Measurements from ENCODE around the gene MMP15.

Gene MMP15

GRCh38 chr16:57991551-57992059, 33.9 kb upstream of the MMP15 start:
- DNase-seq (ENCODE audit: low spot score) = no peak
- peaks cover 23% of the 10 kb centered on the region for H3K36me3 Mint-ChIP-seq (ENCODE audit: low read depth)
- peaks cover 17% of the 10 kb centered on the region for H3K4me1 Mint-ChIP-seq (ENCODE audit: low read depth)
- peaks cover 4% of the 10 kb centered on the region for H3K27me3 Mint-ChIP-seq (ENCODE audit: low read depth)
- H3K27ac Mint-ChIP-seq = no peak overlapping the region
- no peaks in the 10 kb centered on the region for H3K9me3 Mint-ChIP-seq
- H3K4me3 Mint-ChIP-seq = no peak overlapping the region

DNA sequence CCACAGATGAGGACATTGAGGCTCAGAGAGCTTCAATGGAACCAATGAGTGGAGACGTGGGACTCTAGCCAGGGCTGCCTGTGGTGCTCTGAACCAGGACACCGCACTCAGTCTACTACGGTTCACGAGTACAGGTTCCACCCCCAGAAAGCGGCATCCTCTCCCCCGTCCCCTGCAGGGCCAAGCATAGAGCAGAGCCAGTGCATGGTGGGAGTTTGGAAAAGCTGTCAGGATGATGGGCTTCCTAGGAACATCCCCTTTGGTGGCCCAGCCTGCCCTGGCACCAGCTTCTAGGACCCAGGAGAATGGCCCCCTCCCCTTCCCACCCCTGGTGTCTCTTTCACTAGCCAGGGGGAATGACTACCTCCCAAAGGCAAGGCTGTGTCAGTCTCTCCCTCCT, 33.5 kb upstream of the MMP15 start:
- peaks cover 26% of the 10 kb centered on the region for H3K36me3 Mint-ChIP-seq (ENCODE audit: low read depth)
- H3K9me3 Mint-ChIP-seq = no peaks in the 10 kb centered on the region
- no peaks in the 10 kb centered on the region for H3K27me3 Mint-ChIP-seq (ENCODE audit: low read depth)
- H3K4me3 Mint-ChIP-seq = no peak overlapping the region
- H3K27ac Mint-ChIP-seq = no peak overlapping the region
- DNase-seq (ENCODE audit: low spot score) = no peak
- peaks cover 17% of the 10 kb centered on the region for H3K4me1 Mint-ChIP-seq (ENCODE audit: low read depth)

DNA sequence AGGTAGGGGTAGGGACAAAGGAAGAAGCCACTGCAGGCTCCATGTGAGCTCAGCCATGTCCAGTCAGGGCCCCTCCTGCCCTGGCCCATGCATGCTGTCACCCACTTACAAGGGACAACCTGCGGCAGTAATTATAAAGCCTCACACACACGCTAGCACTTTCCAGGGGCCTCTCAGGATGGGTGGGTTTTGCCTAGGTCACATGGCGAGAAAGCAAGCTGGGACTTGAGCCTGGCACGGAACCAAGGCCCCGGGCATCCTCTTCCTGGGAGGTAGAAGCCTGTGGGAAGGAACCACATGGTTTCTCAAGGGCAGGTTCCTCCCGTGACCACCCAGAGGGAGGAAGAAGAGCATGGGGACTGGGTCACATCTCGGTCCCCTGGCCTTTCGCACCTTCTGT, 32.1 kb upstream of the MMP15 start:
- no peaks in the 10 kb centered on the region for H3K27me3 Mint-ChIP-seq (ENCODE audit: low read depth)
- no peak overlapping the region for H3K4me3 Mint-ChIP-seq
- no peak overlapping the region for H3K27ac Mint-ChIP-seq
- no peak for DNase-seq (ENCODE audit: low spot score)
- H3K9me3 Mint-ChIP-seq = no peaks in the 10 kb centered on the region
- H3K36me3 Mint-ChIP-seq (ENCODE audit: low read depth) = peaks cover 36% of the 10 kb centered on the region
- peaks cover 27% of the 10 kb centered on the region for H3K4me1 Mint-ChIP-seq (ENCODE audit: low read depth)

GRCh38 chr16:57993897-57994296, 31.7 kb upstream of the MMP15 start:
- no peaks in the 10 kb centered on the region for H3K9me3 Mint-ChIP-seq
- no peak for DNase-seq (ENCODE audit: low spot score)
- no peak overlapping the region for H3K27ac Mint-ChIP-seq
- no peak overlapping the region for H3K4me3 Mint-ChIP-seq
- H3K36me3 Mint-ChIP-seq (ENCODE audit: low read depth) = peaks cover 37% of the 10 kb centered on the region
- no peaks in the 10 kb centered on the region for H3K27me3 Mint-ChIP-seq (ENCODE audit: low read depth)
- H3K4me1 Mint-ChIP-seq (ENCODE audit: low read depth) = peaks cover 32% of the 10 kb centered on the region

DNA sequence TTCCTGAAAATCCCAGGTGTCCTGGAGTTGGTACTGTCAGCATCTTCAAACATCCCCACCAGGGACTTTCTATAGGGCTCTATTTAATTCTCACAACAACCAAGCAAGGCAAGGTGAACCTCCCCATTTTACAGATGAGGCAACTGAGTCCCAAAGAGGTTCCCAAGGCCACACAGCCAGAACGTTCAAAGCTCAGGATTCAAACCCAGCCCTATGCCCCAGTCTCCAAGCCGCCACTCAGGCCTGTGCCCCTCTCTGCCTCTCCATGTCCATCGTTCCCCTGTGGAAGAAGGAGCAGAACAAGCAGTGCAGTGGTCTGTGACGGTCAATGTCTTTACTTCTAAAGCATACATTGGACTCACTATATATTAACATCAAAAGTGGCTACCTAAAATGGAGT, 31.2 kb upstream of the MMP15 start:
- Mint-ChIP-seq H3K4me1 (ENCODE audit: low read depth) (peaks cover 36% of the 10 kb centered on the region), H3K4me3 (peak overlapping the region; percentile 40), H3K27ac (peak overlapping the region; percentile 10)

DNA sequence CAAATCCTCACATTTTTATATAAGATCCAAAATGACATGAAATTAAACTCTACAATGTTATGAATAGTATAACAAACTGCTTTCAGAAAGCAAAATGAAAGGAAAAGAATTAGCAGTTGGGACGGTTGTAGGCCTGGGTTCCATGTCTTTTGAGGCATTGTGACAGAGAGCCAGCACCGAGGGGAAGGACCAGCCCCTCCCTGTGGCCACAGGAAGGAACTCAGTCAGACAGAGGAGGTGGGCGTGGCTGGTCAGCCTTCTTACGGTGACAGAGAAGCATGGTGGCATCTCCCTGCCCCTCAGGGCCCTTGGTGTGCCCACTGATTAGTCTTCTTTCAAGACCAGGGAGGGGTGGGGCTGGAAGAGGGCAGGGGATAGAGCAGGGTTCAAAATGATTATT, 30.8 kb upstream of the MMP15 start:
- Mint-ChIP-seq H3K4me1 (ENCODE audit: low read depth) (peaks cover 38% of the 10 kb centered on the region), H3K9me3 (no peaks in the 10 kb centered on the region), H3K27ac (peak overlapping the region; percentile 26), H3K27me3 (ENCODE audit: low read depth) (no peaks in the 10 kb centered on the region), H3K4me3 (peak overlapping the region; percentile 40), H3K36me3 (ENCODE audit: low read depth) (peaks cover 37% of the 10 kb centered on the region)
- DNase-seq (ENCODE audit: low spot score) = peak; percentile 26

More for the DNA sequence above, 31.2 kb upstream of the MMP15 start:
- H3K27me3 Mint-ChIP-seq (ENCODE audit: low read depth) = no peaks in the 10 kb centered on the region
- DNase-seq (ENCODE audit: low spot score) = no peak
- H3K9me3 Mint-ChIP-seq = no peaks in the 10 kb centered on the region
- H3K36me3 Mint-ChIP-seq (ENCODE audit: low read depth) = peaks cover 37% of the 10 kb centered on the region

- no peaks in the 10 kb centered on the region for H3K27me3 Mint-ChIP-seq (ENCODE audit: low read depth)
- no peaks in the 10 kb centered on the region for H3K9me3 Mint-ChIP-seq
- DNase-seq (ENCODE audit: low spot score) = no peak
- H3K36me3 Mint-ChIP-seq (ENCODE audit: low read depth) = peaks cover 37% of the 10 kb centered on the region
- no peak overlapping the region for H3K4me3 Mint-ChIP-seq
- H3K4me1 Mint-ChIP-seq (ENCODE audit: low read depth) = peaks cover 38% of the 10 kb centered on the region
- peak overlapping the region; percentile 31 for H3K27ac Mint-ChIP-seq
Measured at GRCh38 chr16:57995721-57996405, 29.7 kb upstream of the MMP15 start.

DNA sequence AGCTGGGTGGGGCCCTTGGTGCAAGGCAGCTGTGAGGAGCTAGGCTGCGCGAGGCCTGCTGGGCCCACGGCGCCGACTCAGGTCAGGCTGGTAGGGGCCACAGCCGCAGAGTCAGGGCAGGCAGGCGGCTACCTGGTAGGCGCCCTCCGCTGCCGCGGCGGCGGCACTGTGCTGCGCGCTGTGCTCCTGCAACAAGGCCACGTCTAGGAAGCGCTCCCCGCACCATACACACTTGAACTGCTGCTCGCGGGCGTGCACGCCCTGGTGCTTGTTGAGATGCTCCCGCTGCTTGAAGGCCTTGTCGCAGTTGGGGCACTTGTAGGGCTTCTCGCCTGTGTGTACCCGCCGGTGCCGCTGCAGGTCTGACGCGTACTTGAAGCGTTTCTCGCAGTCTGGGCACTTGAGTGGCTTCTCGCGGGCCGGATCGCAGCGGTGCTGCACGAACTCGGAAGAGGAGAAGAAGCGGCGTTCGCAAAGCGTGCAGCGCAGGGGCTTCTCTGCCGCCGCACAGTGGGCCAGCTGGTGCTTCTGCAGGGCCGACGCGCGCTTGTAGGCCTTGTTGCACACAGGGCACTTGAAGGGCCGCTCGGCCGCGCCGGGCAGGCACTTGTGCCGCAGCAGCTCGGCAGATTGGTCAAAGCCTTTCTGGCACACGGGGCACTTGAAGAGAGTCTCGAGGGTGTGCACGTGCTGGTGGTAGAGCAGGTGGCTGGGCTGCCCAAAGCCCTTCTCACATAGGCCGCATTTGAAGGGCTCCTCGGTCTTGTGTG, 29.0 kb upstream of the MMP15 start:
- no peaks in the 10 kb centered on the region for H3K27me3 Mint-ChIP-seq (ENCODE audit: low read depth)
- peaks cover 38% of the 10 kb centered on the region for H3K4me1 Mint-ChIP-seq (ENCODE audit: low read depth)
- H3K27ac Mint-ChIP-seq = no peak overlapping the region
- DNase-seq (ENCODE audit: low spot score) = no peak
- no peak overlapping the region for H3K4me3 Mint-ChIP-seq
- H3K9me3 Mint-ChIP-seq = no peaks in the 10 kb centered on the region
- peaks cover 37% of the 10 kb centered on the region for H3K36me3 Mint-ChIP-seq (ENCODE audit: low read depth)

DNA sequence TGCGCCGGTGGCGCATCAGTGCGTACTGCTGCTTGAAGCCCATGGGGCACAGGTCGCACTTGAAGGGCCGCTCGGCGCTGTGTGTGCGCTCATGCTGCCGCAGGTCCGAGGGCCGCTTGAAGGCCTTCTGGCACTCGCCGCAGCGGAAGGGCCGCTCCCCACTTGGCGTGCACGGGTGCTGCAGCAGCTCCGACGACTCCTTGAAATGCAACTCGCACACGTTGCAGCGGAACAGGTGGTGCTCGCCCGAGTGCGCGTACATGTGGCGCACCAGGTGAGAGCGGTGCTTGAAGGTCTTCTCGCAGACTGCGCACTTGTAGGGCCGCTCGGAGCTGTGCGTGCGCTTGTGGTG, 28.4 kb upstream of the MMP15 start:
- Mint-ChIP-seq H3K27ac (no peak overlapping the region), H3K9me3 (no peaks in the 10 kb centered on the region), H3K27me3 (ENCODE audit: low read depth) (no peaks in the 10 kb centered on the region), H3K36me3 (ENCODE audit: low read depth) (peaks cover 39% of the 10 kb centered on the region), H3K4me3 (peak overlapping the region; percentile 24), H3K4me1 (ENCODE audit: low read depth) (peaks cover 43% of the 10 kb centered on the region)
- DNase-seq (ENCODE audit: low spot score) = no peak

GRCh38 chr16:57997528-57998265, 27.9 kb upstream of the MMP15 start:
- no peaks in the 10 kb centered on the region for H3K27me3 Mint-ChIP-seq (ENCODE audit: low read depth)
- no peak for DNase-seq (ENCODE audit: low spot score)
- peaks cover 48% of the 10 kb centered on the region for H3K4me1 Mint-ChIP-seq (ENCODE audit: low read depth)
- H3K4me3 Mint-ChIP-seq = peak overlapping the region; percentile 87
- no peaks in the 10 kb centered on the region for H3K9me3 Mint-ChIP-seq
- H3K27ac Mint-ChIP-seq = peak overlapping the region; percentile 90
- H3K36me3 Mint-ChIP-seq (ENCODE audit: low read depth) = peaks cover 42% of the 10 kb centered on the region

GRCh38 chr16:57998486-57998885, 27.1 kb upstream of the MMP15 start:
- peaks cover 40% of the 10 kb centered on the region for H3K36me3 Mint-ChIP-seq (ENCODE audit: low read depth)
- H3K9me3 Mint-ChIP-seq = no peaks in the 10 kb centered on the region
- H3K27me3 Mint-ChIP-seq (ENCODE audit: low read depth) = no peaks in the 10 kb centered on the region
- peak overlapping the region; percentile 87 for H3K4me3 Mint-ChIP-seq
- DNase-seq (ENCODE audit: low spot score) = peak; percentile 52
- H3K4me1 Mint-ChIP-seq (ENCODE audit: low read depth) = peaks cover 52% of the 10 kb centered on the region
- peak overlapping the region; percentile 90 for H3K27ac Mint-ChIP-seq

- no peak for DNase-seq (ENCODE audit: low spot score)
Measured at GRCh38 chr16:57998992-57999365, 26.6 kb upstream of the MMP15 start.

DNA sequence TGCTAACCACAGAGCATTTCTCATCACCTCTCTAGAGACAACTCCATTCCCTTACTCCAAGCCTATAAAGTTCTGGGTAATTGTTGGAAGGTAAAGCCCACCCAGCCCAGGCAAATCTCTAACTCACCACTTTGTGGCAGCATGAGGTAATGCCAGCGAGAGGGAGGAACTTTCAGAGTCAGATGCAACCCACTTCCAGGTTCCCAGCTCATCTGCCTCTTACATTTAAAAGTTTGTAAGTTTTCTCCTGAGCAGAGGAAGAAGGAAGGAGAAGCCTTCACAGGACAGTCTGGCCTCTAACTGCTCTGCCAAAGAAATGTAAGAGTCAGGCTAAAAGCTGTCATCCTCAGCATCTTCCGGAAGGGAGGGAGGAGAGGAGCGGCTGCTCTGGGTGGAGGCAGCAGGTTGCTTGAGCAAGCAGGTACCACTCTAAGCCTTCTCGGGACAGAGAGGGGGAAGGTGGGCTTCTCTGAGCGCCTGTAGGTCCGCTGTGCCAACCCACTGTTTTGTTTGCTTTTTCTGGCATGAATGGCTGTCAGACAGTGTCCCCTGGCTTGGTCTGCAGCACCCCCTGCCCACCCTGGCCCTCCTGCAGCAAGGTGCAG, 26.1 kb upstream of the MMP15 start:
- DNase-seq (ENCODE audit: low spot score) = no peak
- H3K27ac Mint-ChIP-seq = peak overlapping the region; percentile 90
- H3K36me3 Mint-ChIP-seq (ENCODE audit: low read depth) = peaks cover 43% of the 10 kb centered on the region
- no peaks in the 10 kb centered on the region for H3K27me3 Mint-ChIP-seq (ENCODE audit: low read depth)
- H3K4me1 Mint-ChIP-seq (ENCODE audit: low read depth) = peaks cover 53% of the 10 kb centered on the region
- H3K4me3 Mint-ChIP-seq = peak overlapping the region; percentile 87
- H3K9me3 Mint-ChIP-seq = no peaks in the 10 kb centered on the region

More at GRCh38 chr16:57998992-57999365, 26.6 kb upstream of the MMP15 start:
- Mint-ChIP-seq H3K4me3 (peak overlapping the region; percentile 87), H3K9me3 (no peaks in the 10 kb centered on the region), H3K4me1 (ENCODE audit: low read depth) (peaks cover 55% of the 10 kb centered on the region), H3K27me3 (ENCODE audit: low read depth) (no peaks in the 10 kb centered on the region), H3K27ac (peak overlapping the region; percentile 90), H3K36me3 (ENCODE audit: low read depth) (peaks cover 43% of the 10 kb centered on the region)
